ENCODE results near the gene OR12D2. TPM values are rescaled to one million over a fixed set of nuclear protein-coding genes. Genes with fewer than 3 reads are reported as not detected.
"Not testable (repeated sequence)": the region's sequence is repeated elsewhere in the genome, so short reads cannot be mapped to it uniquely, and the experiment has no call there.

The OR12D2 gene
- not detected for total RNA-seq

GRCh38 chr6:29395331-29395730 is at the start of gene OR12D2:
Gene OR12D2 (plus strand): TSS chr6:29395631. CDS start chr6:29396700, 1,069 bp downstream.
- ATAC-seq (ENCODE audit: low FRiP score in 2 of 2) (no peak), DNase-seq (no peak)
- H3K9me3 ChIP-seq = no peaks in the 10 kb centered on the region
- TF ChIP-seq POLR2AphosphoS5 (IDR thresholded peaks at IDR 0.05) (no peak), POLR2A (IDR thresholded peaks at IDR 0.05) (no peak), EP300 (IDR thresholded peaks at IDR 0.05) (no peak)
- TF ChIP-seq, protein P1, sequence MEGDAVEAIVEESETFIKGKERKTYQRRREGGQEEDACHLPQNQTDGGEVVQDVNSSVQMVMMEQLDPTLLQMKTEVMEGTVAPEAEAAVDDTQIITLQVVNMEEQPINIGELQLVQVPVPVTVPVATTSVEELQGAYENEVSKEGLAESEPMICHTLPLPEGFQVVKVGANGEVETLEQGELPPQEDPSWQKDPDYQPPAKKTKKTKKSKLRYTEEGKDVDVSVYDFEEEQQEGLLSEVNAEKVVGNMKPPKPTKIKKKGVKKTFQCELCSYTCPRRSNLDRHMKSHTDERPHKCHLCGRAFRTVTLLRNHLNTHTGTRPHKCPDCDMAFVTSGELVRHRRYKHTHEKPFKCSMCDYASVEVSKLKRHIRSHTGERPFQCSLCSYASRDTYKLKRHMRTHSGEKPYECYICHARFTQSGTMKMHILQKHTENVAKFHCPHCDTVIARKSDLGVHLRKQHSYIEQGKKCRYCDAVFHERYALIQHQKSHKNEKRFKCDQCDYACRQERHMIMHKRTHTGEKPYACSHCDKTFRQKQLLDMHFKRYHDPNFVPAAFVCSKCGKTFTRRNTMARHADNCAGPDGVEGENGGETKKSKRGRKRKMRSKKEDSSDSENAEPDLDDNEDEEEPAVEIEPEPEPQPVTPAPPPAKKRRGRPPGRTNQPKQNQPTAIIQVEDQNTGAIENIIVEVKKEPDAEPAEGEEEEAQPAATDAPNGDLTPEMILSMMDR (IDR thresholded peaks at IDR 0.05) = no peak
- no peaks in the 10 kb centered on the region for H3K36me3 ChIP-seq
- no peak within 1 kb of the TSS for H3K27ac ChIP-seq
- no peaks in the 10 kb centered on the region for H3K4me1 ChIP-seq
- no peaks in the 10 kb centered on the region for H3K27me3 ChIP-seq
- no peak within 1 kb of the TSS for H3K4me3 ChIP-seq

GRCh38 chr6:29349348-29349747 is 46.1 kb upstream of the OR12D2 start:
- H3K36me3 ChIP-seq; H3K9me3 ChIP-seq; ATAC-seq (ENCODE audit: low FRiP score in 2 of 2); H3K27me3 ChIP-seq; H3K4me1 ChIP-seq; H3K4me3 ChIP-seq; DNase-seq; H3K27ac ChIP-seq: not testable (repeated sequence)
- 92 to 98% methylated on average over 3 of the region's 3 CpGs for WGBS, 2 donors

DNA sequence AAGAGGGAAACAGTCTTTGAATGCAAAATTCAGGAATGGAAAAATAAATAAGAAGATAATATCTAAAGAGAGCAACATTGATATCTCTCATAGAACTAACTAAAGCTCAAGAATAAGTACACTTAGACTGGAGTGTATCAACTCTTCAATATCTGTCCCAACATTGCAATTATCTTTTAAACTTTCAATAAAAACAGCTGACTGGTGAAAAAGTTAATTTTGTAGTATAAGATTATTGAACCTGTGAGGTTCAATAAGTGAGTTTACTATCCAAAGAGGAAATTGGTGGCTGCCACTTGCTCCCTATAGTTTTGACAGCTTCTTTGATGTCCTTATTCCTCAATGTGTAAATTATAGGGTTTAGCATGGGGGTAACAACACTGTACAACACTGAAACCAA is 40.5 kb upstream of the OR12D2 start:
- H3K36me3 ChIP-seq = no peaks in the 10 kb centered on the region
- ATAC-seq (ENCODE audit: low FRiP score in 2 of 2) (no peak), DNase-seq (no peak)
- no peaks in the 10 kb centered on the region for H3K27me3 ChIP-seq
- peaks cover 0 to 4% (median 0%) of the 10 kb centered on the region in 4 donors for H3K9me3 ChIP-seq
- no peak for TF ChIP-seq POLR2A (IDR thresholded peaks at IDR 0.05)
- TF ChIP-seq POLR2AphosphoS5 (IDR thresholded peaks at IDR 0.05) = no peak
- TF ChIP-seq EP300 (IDR thresholded peaks at IDR 0.05) = no peak
- TF ChIP-seq, protein P1 (IDR thresholded peaks at IDR 0.05) = no peak
- no peak overlapping the region for H3K27ac ChIP-seq
- no peak overlapping the region for H3K4me3 ChIP-seq
- H3K4me1 ChIP-seq = no peaks in the 10 kb centered on the region

DNA sequence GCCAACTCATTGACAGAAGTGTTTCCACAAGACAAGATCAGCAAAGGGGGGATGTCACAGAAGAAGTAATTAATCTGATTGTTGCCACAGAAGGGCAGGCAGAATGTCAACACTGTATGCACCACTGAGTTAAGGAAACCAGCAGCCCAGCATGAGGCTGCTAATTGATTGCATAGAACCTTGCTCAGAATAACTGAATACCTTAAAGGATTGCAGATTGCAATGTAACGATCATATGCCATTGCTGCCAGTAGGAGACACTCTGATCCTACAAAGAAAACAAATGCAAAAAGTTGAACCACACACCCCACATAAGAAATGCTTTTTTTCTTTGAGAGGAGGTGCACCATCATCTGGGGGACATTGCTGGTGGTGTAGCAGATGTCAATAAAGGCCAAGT is 39.8 kb upstream of the OR12D2 start:
- peaks cover 0 to 4% (median 0%) of the 10 kb centered on the region in 4 donors for H3K9me3 ChIP-seq
- TF ChIP-seq, protein P1 (IDR thresholded peaks at IDR 0.05) = no peak
- TF ChIP-seq POLR2A (IDR thresholded peaks at IDR 0.05) = no peak
- TF ChIP-seq POLR2AphosphoS5 (IDR thresholded peaks at IDR 0.05) = no peak
- TF ChIP-seq EP300 (IDR thresholded peaks at IDR 0.05) = no peak
- H3K27ac ChIP-seq = no peak overlapping the region
- ATAC-seq (ENCODE audit: low FRiP score in 2 of 2) = no peak
- 42 to 47% methylated on average over 1 of the region's 1 CpG for WGBS, 2 donors
- no peak for DNase-seq
- no peak overlapping the region for H3K4me3 ChIP-seq
- H3K4me1 ChIP-seq = no peaks in the 10 kb centered on the region
- no peaks in the 10 kb centered on the region for H3K27me3 ChIP-seq
- H3K36me3 ChIP-seq = no peaks in the 10 kb centered on the region

- TF ChIP-seq POLR2A (IDR thresholded peaks at IDR 0.05) (no peak), POLR2AphosphoS5 (IDR thresholded peaks at IDR 0.05) (no peak), EP300 (IDR thresholded peaks at IDR 0.05) (no peak)
- TF ChIP-seq, protein P1 (IDR thresholded peaks at IDR 0.05) = no peak
- Histone ChIP-seq H3K36me3 (no peaks in the 10 kb centered on the region), H3K4me1 (no peaks in the 10 kb centered on the region), H3K27me3 (no peaks in the 10 kb centered on the region), H3K9me3 (no peaks in the 10 kb centered on the region), H3K4me3 (no peak within 1 kb of the TSS), H3K27ac (no peak within 1 kb of the TSS)
- DNase-seq = no peak
- WGBS, 2 donors = 81 to 86% methylated on average over 3 of the region's 3 CpGs
- no peak for ATAC-seq (ENCODE audit: low FRiP score in 2 of 2)
Measured at GRCh38 chr6:29368765-29369164, 26.7 kb upstream of the OR12D2 start, which contains the start of gene OR5V1. Gene OR5V1 (minus strand): TSS chr6:29368865. CDS start chr6:29356195, 12,670 bp downstream.
